GM12875 (cell line): ENCODE data around the gene ME1.
"Not testable (repeated sequence)": the region's sequence is repeated elsewhere in the genome, so short reads cannot be mapped to it uniquely, and the experiment has no call there.

Experiments
- H3K4me3 ChIP-seq: one replicate; pipeline ENCODE4 v1.5.1; 2011; ENCODE audit warnings: low read depth, low read length, control low read depth
- TF ChIP-seq, protein P1 (sequence below): IDR thresholded peaks from 2 replicates; pipeline ENCODE4 v1.5.1; 2011; ENCODE audit warnings: low read depth, mild to moderate bottlenecking, control low read depth, inconsistent platforms, low read length, moderate library complexity, borderline replicate concordance; ENCODE audit not compliant: insufficient read depth

ME1 gene

DNA sequence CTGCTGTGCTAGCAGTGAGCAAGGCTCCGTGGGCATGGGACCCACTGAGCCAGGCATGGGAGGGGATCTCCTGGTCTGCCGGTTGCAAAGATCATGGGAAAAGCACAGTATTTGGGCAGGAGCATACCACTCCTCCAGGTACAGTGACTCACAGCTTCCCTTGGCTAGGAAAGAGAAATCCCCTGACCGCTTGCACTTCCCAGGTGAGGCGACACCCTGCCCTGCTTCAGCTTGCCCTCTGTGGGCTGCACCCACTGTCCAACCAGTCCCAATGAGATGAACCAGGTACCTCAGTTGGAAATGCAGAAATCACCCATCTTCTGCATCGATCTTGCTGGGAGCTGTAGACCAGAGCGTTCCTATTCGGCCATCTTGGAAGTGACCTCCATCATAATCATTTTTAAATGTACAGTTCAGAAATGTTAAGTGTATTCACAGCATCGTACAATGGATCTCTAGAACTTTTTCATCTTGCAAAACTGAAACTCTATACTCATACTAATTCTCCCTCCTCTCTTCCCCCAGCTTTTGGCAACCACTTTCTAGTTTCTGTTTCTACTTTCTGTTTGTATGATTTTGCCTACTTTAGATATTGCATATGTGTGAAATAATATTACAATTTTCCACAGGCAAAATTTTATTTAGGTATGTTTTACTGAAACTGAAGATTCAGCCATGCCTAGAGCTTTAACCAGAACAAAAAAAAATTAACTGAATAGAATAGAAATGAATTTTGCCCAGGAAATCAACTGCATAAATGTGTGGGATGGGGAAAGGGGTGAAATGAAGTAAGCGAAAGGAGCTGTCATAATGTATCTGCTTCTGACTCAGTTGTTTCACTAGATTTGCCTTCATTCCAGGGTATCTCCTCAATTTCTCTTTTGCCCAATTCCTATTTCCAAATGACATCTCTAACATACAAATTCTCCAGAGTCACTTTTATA is 137.7 kb downstream of the ME1 start:
- no peak overlapping the region for H3K4me3 ChIP-seq
- TF ChIP-seq, protein P1, sequence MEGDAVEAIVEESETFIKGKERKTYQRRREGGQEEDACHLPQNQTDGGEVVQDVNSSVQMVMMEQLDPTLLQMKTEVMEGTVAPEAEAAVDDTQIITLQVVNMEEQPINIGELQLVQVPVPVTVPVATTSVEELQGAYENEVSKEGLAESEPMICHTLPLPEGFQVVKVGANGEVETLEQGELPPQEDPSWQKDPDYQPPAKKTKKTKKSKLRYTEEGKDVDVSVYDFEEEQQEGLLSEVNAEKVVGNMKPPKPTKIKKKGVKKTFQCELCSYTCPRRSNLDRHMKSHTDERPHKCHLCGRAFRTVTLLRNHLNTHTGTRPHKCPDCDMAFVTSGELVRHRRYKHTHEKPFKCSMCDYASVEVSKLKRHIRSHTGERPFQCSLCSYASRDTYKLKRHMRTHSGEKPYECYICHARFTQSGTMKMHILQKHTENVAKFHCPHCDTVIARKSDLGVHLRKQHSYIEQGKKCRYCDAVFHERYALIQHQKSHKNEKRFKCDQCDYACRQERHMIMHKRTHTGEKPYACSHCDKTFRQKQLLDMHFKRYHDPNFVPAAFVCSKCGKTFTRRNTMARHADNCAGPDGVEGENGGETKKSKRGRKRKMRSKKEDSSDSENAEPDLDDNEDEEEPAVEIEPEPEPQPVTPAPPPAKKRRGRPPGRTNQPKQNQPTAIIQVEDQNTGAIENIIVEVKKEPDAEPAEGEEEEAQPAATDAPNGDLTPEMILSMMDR: no peak

- H3K4me3 ChIP-seq: not testable (repeated sequence)
Measured at GRCh38 chr6:83287298-83287697, 143.6 kb downstream of the ME1 start.

GRCh38 chr6:83285917-83286316 is 144.9 kb downstream of the ME1 start:
- TF ChIP-seq, protein P1: no peak
- no peak overlapping the region for H3K4me3 ChIP-seq

DNA sequence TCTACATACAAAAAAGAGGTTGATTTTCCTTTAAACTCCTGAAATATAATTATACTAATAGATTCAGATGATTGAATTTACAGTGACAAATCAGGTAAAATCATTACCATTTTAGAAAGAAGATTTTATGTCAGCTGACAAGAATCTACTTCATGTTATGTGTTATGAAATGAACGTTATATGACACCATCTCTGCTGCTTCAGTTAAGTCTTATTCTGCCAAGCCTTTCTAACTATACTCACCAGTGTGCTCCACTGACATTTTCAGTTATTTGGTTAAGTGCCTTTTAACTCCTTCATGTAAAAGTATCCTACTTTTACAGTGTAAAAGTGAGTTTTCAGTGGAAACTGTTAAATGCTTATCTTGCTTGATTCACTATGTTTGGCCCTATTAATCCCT is 157.3 kb downstream of the ME1 start:
- TF ChIP-seq, protein P1: no peak
- no peak overlapping the region for H3K4me3 ChIP-seq

GRCh38 chr6:83270971-83271719 is 159.7 kb downstream of the ME1 start:
- H3K4me3 ChIP-seq: no peak overlapping the region
- TF ChIP-seq, protein P1: no peak

DNA sequence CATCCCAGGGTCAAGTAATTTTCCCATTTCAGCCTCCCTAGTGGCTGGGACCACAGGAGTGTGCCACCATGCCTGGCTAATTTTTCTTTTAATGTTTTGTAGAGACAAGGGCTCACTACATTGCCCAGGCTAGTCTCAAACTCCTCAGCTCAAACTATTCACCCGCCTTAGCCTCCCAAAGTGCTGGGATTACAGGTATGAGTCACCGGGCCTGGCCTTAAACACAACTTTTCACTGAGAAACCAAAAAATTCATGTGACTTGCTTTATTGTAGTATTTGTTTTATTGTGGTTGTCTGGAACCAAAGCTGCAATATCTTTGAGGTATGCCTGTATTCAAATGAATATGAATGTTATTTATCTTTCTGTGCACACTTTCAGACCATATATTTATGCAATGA is 165.5 kb downstream of the ME1 start:
- TF ChIP-seq, protein P1: no peak

GRCh38 chr6:83260577-83260976 is 170.3 kb downstream of the ME1 start:
- H3K4me3 ChIP-seq: no peak overlapping the region
- TF ChIP-seq, protein P1: no peak

More for the DNA sequence above, 165.5 kb downstream of the ME1 start:
- H3K4me3 ChIP-seq: no peak overlapping the region
